CD4-positive, alpha-beta T cell (primary cell): ENCODE results near the gene FKBP1A. TPM values are rescaled to one million over a fixed set of nuclear protein-coding genes. Genes with fewer than 3 reads are reported as not detected.

ENCODE experiments used
- ATAC-seq: fragments of 200-7000 bp; cut with Tn5 transposase; one replicate; pipeline ENCODE4 v1.10.0; 2022; ENCODE audit warnings: mild to moderate bottlenecking; ENCODE audit not compliant: poor library complexity
- CTCF ChIA-PET: fragments of 350-600 bp; sonication (Branson Sonifier 250); formaldehyde crosslinking; loops from one replicate; lab custom pipeline; 2021; ENCODE audit warnings: antibody characterized with exemption, inconsistent platforms; lab: Charles Lee
- POLR2A ChIA-PET: fragments of 350-600 bp; sonication (Branson Sonifier 250); formaldehyde crosslinking; loops from one replicate; lab custom pipeline; 2021; ENCODE audit warnings: antibody characterized with exemption, inconsistent platforms; lab: Charles Lee
- DNase-seq, 14 experiments: peaks; one replicate each; pipeline ENCODE4 v3.0.0-alpha.2; 2013 to 2020; ENCODE audit warnings: mixed read lengths in 2 of 14
- H3K27ac ChIP-seq, 2 donors: one replicate each; pipeline versions ENCODE4 v1.5.1 to v1.7.0; 2013; ENCODE audit warnings: low read length in 2 of 2, low read depth in 1 of 2, mild to moderate bottlenecking in 1 of 2
- H3K27me3 ChIP-seq, 2 experiments: 1 replicate in 1 of 2; 2 replicates in 1 of 2; pipeline versions ENCODE4 v1.6.1 to v1.7.0; 2013; ENCODE audit warnings: low read length in 2 of 2, control low read depth in 1 of 2, mild to moderate bottlenecking in 1 of 2, moderate library complexity in 1 of 2; ENCODE audit not compliant: insufficient read depth in 2 of 2, control insufficient read depth in 1 of 2
- H3K36me3 ChIP-seq: one replicate; pipeline ENCODE4 v1.6.1; 2013; ENCODE audit warnings: low read length, control low read depth; ENCODE audit not compliant: insufficient read depth
- H3K4me1 ChIP-seq: one replicate; pipeline ENCODE4 v1.6.1; 2013; ENCODE audit warnings: low read length, control low read depth; ENCODE audit not compliant: insufficient read depth
- H3K4me3 ChIP-seq: one replicate; pipeline ENCODE4 v1.5.1; 2013; ENCODE audit warnings: mild to moderate bottlenecking, low read length, moderate library complexity
- H3K9me3 ChIP-seq, 2 experiments: 1 replicate in 1 of 2; 2 replicates in 1 of 2; pipeline versions ENCODE4 v1.6.1 to v1.7.0; 2013; ENCODE audit warnings: low read length in 2 of 2, mild to moderate bottlenecking in 2 of 2, control low read depth in 1 of 2, moderate library complexity in 1 of 2; ENCODE audit not compliant: control insufficient read depth in 1 of 2, insufficient read depth in 1 of 2
- H3K27ac Mint-ChIP-seq: one replicate; pipeline ENCODE4 v1.8.0; 2020; ENCODE audit warnings: mixed read lengths
- H3K27me3 Mint-ChIP-seq: one replicate; pipeline ENCODE4 v1.8.0; 2021; ENCODE audit warnings: mixed read lengths
- H3K36me3 Mint-ChIP-seq: one replicate; pipeline ENCODE4 v1.8.0; 2021; ENCODE audit warnings: low read depth, mixed read lengths
- H3K4me1 Mint-ChIP-seq: one replicate; pipeline ENCODE4 v1.8.0; 2021; ENCODE audit warnings: low read depth, mixed read lengths
- H3K4me3 Mint-ChIP-seq: one replicate; pipeline ENCODE4 v1.8.0; 2020; ENCODE audit warnings: mild to moderate bottlenecking, mixed read lengths
- H3K9me3 Mint-ChIP-seq: one replicate; pipeline ENCODE4 v1.8.0; 2020; ENCODE audit warnings: mixed read lengths
- CTCF ChIP-seq: fragments of 200-600 bp; IDR thresholded peaks from one replicate; pipeline ENCODE4 v1.8.0; 2022; ENCODE audit warnings: antibody characterized with exemption, mild to moderate bottlenecking
- intact Hi-C, 2 experiments: fragments of 100-400 bp; cut with DNase I in 1 of 2; cut with micrococcal nuclease in 1 of 2; formaldehyde crosslinking; loops; one replicate each; pipeline versions ENCODE4 v1.15.1 to v1.9.0; 2023 to 2025; cut with DNase I, micrococcal nuclease
- total RNA-seq, 174 experiments: library from RNA in 2 of 174; stranded (reverse) in 2 of 174; gene quantifications; one replicate each; pipeline ENCODE4 v1.2.3 and lab custom pipeline; 2021 to 2026

The FKBP1A gene
- total RNA-seq, 2 experiments from 2014 or later = 43.3 to 45.4 TPM

- no peak for ATAC-seq
- intact Hi-C loops = loop anchor here (2.0 to 10.0 kb wide), 5 partner anchors 43 to 224 kb away; partner anchors contain the start of gene FKBP1A (in 2 of the 2)
- H3K9me3 Mint-ChIP-seq = no peaks in the 10 kb centered on the region
Observed at GRCh38 chr20:1436263-1436662, 43.4 kb upstream of the FKBP1A start.

GRCh38 chr20:1435337-1435699 lies 42.5 kb upstream of the FKBP1A start:
- Histone ChIP-seq H3K4me3 (no peak overlapping the region), H3K4me1 (peaks cover 15% of the 10 kb centered on the region), H3K36me3 (no peaks in the 10 kb centered on the region), H3K27me3 (no peaks in the 10 kb centered on the region), H3K27ac (no peak overlapping the region), H3K9me3 (no peaks in the 10 kb centered on the region)
- no peaks in the 10 kb centered on the region for H3K27me3 Mint-ChIP-seq
- no peak overlapping the region for H3K27ac Mint-ChIP-seq
- DNase-seq (no peak), ATAC-seq (no peak)
- H3K4me3 Mint-ChIP-seq = no peak overlapping the region
- intact Hi-C loops = loop anchor here (5.0 to 10.0 kb wide), 3 partner anchors 43 to 223 kb away; partner anchors contain the start of gene FKBP1A (in 1 of the 2)
- peaks cover 36% of the 10 kb centered on the region for H3K4me1 Mint-ChIP-seq
- H3K36me3 Mint-ChIP-seq = no peaks in the 10 kb centered on the region
- H3K9me3 Mint-ChIP-seq = no peaks in the 10 kb centered on the region
- no peak for TF ChIP-seq CTCF
- CTCF ChIA-PET = interaction anchor here (2.5 kb wide), 1 partner anchor 31 kb away, joined by 8 read pairs; the partner anchor contains the start of gene NSFL1C
- POLR2A ChIA-PET = interaction anchor here (0.6 to 2.0 kb wide), 5 partner anchors 24 to 263 kb away, joined by 3 to 9 read pairs (median 4); partner anchors contain the start of gene FKBP1A

More at GRCh38 chr20:1436263-1436662, 43.4 kb upstream of the FKBP1A start:
- Mint-ChIP-seq H3K4me1 (peaks cover 46% of the 10 kb centered on the region), H3K36me3 (peaks cover 4% of the 10 kb centered on the region), H3K27ac (no peak overlapping the region), H3K27me3 (no peaks in the 10 kb centered on the region), H3K4me3 (no peak overlapping the region)
- H3K27me3 ChIP-seq = no peaks in the 10 kb centered on the region
- no peak overlapping the region for H3K4me3 ChIP-seq
- POLR2A ChIA-PET = interaction anchor here (1.6 to 2.0 kb wide), 3 partner anchors 43 to 111 kb away, joined by 4 to 9 read pairs (median 6); partner anchors contain the start of gene FKBP1A
- H3K27ac ChIP-seq = no peak overlapping the region
- H3K9me3 ChIP-seq = no peaks in the 10 kb centered on the region
- DNase-seq = no peak
- no peak for TF ChIP-seq CTCF
- CTCF ChIA-PET = interaction anchor here (1.7 to 2.5 kb wide), 3 partner anchors 30 to 123 kb away, joined by 6 to 8 read pairs (median 7); partner anchors contain the start of gene NSFL1C
- H3K36me3 ChIP-seq = peaks cover 2% of the 10 kb centered on the region
- H3K4me1 ChIP-seq = peaks cover 23% of the 10 kb centered on the region

DNA sequence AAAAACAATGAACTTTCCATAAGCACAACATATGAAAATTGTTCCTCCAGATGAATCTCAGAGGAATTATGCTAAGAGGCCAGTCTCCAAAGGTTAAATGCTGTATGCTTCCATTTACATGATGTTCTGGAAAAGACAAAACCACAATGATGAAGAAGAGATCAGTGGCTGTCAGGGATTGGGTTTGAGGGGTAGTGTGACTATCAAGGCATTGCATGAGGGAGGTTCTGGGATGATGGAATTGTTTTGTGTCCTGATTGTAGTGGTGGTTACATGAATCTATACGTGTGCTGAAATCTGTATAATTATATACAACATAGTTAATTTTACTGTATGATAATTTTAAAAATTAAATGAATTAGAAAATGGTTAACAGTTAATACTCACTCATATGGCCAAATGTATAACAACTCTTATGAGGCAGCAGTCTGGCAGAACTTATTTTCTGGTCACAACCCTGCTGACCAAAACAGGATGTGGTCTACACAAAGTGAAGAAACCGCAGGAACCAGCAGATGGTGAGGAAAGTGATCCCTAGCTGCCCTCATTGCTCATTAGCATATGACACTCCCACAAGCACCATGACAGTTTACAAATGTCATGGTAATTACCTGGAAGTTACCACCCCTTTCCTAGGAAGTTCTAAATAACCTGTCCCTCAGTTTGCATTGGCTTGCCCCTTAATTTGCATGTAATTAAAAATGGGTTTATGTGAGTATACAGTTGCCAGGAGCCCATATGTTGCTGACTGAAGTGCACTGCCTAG lies 41.9 kb upstream of the FKBP1A start:
- no peak overlapping the region for H3K4me3 ChIP-seq
- H3K4me1 Mint-ChIP-seq = peaks cover 33% of the 10 kb centered on the region
- H3K27me3 ChIP-seq = no peaks in the 10 kb centered on the region
- no peaks in the 10 kb centered on the region for H3K27me3 Mint-ChIP-seq
- no peak for TF ChIP-seq CTCF
- ChIA-PET CTCF (interaction anchor here (2.5 kb wide), 1 partner anchor 32 kb away, joined by 8 read pairs; the partner anchor contains the start of gene NSFL1C), POLR2A (interaction anchor here (1.3 to 2.0 kb wide), 4 partner anchors 9 to 109 kb away, joined by 4 to 9 read pairs (median 5); partner anchors contain the start of gene FKBP1A)
- H3K36me3 ChIP-seq = no peaks in the 10 kb centered on the region
- peaks cover 15% of the 10 kb centered on the region for H3K4me1 ChIP-seq
- peak in 13 of 14 experiments; percentile 7 to 87 (median 30) for DNase-seq
- H3K27ac ChIP-seq = no peak overlapping the region
- peak overlapping the region; percentile 56 for H3K4me3 Mint-ChIP-seq
- H3K27ac Mint-ChIP-seq = no peak overlapping the region
- intact Hi-C loops = loop anchor here (5.0 to 10.0 kb wide), 3 partner anchors 42 to 222 kb away; partner anchors contain the start of gene FKBP1A (in 1 of the 2)
- no peaks in the 10 kb centered on the region for H3K9me3 Mint-ChIP-seq
- H3K9me3 ChIP-seq = no peaks in the 10 kb centered on the region
- ATAC-seq = peak; percentile 75
- no peaks in the 10 kb centered on the region for H3K36me3 Mint-ChIP-seq
